Smooth muscle cell (in vitro differentiated cells): ENCODE results near the gene SYNPO. TPM values are rescaled to one million over a fixed set of nuclear protein-coding genes. Genes with fewer than 3 reads are reported as not detected.

ENCODE experiments used
- DNase-seq: peaks from one replicate; lab custom pipeline; 2025; ENCODE audit not compliant: unreplicated experiment; lab: John Stamatoyannopoulos, UW
- H2AFZ ChIP-seq: fragments of 200-600 bp; sonication (generic); 2 replicates; pipeline ENCODE4 v1.6.0; 2016; ENCODE audit warnings: antibody characterized with exemption, low read depth, mild to moderate bottlenecking
- H3F3A ChIP-seq: fragments of 200-600 bp; sonication (generic); 2 replicates; pipeline ENCODE4 v1.6.0; 2017; ENCODE audit warnings: antibody characterized with exemption, low read depth
- H3K27ac ChIP-seq: fragments of 200-600 bp; sonication (generic); 2 replicates; pipeline ENCODE4 v1.5.1; 2016; ENCODE audit warnings: low read depth, mild to moderate bottlenecking
- H3K27me3 ChIP-seq: fragments of 200-600 bp; sonication (generic); 2 replicates; pipeline ENCODE4 v1.6.1; 2016; ENCODE audit warnings: low read depth, mild to moderate bottlenecking
- H3K36me3 ChIP-seq: fragments of 200-600 bp; sonication (generic); 2 replicates; pipeline ENCODE4 v1.5.1; 2016; ENCODE audit warnings: low read depth
- H3K4me1 ChIP-seq: fragments of 200-600 bp; sonication (generic); 2 replicates; pipeline ENCODE4 v1.5.1; 2016; ENCODE audit warnings: low read depth
- H3K4me2 ChIP-seq: fragments of 200-600 bp; sonication (generic); 2 replicates; pipeline ENCODE4 v1.6.0; 2016; ENCODE audit warnings: mild to moderate bottlenecking
- H3K4me3 ChIP-seq: fragments of 200-600 bp; sonication (generic); 2 replicates; pipeline ENCODE4 v1.5.1; 2016; ENCODE audit warnings: mild to moderate bottlenecking
- H3K79me2 ChIP-seq: fragments of 200-600 bp; sonication (generic); 2 replicates; pipeline ENCODE4 v1.6.0; 2016; ENCODE audit warnings: low read depth, mild to moderate bottlenecking
- H3K9ac ChIP-seq: fragments of 200-600 bp; sonication (generic); 2 replicates; pipeline ENCODE4 v1.6.0; 2016; ENCODE audit warnings: low read depth
- H3K9me3 ChIP-seq: fragments of 200-600 bp; sonication (generic); replicated peaks from 2 replicates; pipeline ENCODE4 v1.5.1; 2016; ENCODE audit warnings: low read depth
- H4K20me1 ChIP-seq: fragments of 200-600 bp; sonication (generic); 2 replicates; pipeline ENCODE4 v1.6.0; 2016; ENCODE audit warnings: low read depth
- WGBS: methylation state at CpG from one replicate; pipeline ENCODE4 v1.1.7; 2016; ENCODE audit warnings: low lambda C conversion rate; 5-methylcytosine and 5-hydroxymethylcytosine counted together
- polyA plus RNA-seq: library from polyadenylated mRNA; unstranded; fragments of >200 nt; fragmentation: Nextera tagmentation; extraction: Ambion mirVana; gene quantifications from 2 replicates; pipeline ENCODE4 v1.2.1, GENCODE V29; 2016
- total RNA-seq: library from RNA; depleted of rRNA; stranded (reverse); fragments of >200 nt; gene quantifications from 2 replicates; pipeline ENCODE4 v1.2.3, GENCODE V29; 2014
- TF ChIP-seq, protein P1 (sequence below): fragments of 200-600 bp; sonication (generic); IDR thresholded peaks from 2 replicates; pipeline ENCODE4 v1.5.1; 2017; ENCODE audit warnings: borderline replicate concordance, mild to moderate bottlenecking, antibody characterized with exemption; ENCODE audit not compliant: insufficient read depth, poor library complexity, severe bottlenecking

Gene SYNPO
- total and polyA plus RNA-seq, 2 experiments from 2014 or later, result 34.2 to 46.4 TPM

- TF ChIP-seq, protein P1, sequence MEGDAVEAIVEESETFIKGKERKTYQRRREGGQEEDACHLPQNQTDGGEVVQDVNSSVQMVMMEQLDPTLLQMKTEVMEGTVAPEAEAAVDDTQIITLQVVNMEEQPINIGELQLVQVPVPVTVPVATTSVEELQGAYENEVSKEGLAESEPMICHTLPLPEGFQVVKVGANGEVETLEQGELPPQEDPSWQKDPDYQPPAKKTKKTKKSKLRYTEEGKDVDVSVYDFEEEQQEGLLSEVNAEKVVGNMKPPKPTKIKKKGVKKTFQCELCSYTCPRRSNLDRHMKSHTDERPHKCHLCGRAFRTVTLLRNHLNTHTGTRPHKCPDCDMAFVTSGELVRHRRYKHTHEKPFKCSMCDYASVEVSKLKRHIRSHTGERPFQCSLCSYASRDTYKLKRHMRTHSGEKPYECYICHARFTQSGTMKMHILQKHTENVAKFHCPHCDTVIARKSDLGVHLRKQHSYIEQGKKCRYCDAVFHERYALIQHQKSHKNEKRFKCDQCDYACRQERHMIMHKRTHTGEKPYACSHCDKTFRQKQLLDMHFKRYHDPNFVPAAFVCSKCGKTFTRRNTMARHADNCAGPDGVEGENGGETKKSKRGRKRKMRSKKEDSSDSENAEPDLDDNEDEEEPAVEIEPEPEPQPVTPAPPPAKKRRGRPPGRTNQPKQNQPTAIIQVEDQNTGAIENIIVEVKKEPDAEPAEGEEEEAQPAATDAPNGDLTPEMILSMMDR, result no peak
- peaks cover 5% of the 10 kb centered on the region for H3K4me1 ChIP-seq
- DNase-seq, result no peak
Measured at GRCh38 chr5:150671509-150672236, 31.2 kb downstream of the SYNPO start.

DNA sequence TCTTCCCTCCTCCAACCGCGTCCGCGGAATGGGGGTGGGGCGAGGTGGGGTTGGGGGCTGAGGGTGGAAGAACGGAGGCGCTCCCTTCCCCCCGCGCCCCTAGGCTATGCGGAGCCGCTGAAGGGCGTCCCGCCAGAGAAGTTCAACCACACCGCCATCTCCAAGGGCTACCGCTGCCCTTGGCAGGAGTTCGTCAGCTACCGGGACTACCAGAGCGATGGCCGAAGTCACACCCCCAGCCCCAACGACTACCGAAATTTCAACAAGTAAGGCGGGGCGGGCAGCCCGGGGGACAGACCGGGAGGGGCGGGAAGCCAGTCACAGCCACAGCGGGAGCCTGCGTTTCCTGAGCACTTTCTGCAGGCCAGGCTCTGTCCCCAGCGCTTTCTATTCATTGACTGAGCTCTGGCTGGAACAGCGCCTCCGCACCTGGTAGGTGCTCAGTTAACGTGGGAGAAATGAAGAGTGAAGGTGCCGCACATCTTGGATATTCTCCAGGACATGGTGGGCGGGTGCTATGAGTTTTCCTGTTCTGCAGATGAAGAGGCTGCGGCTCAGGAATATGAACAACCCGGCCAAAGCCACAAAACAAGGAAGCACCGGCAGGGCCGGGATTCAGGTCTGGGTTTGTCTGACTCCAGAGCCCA is 31.9 kb downstream of the SYNPO start:
- DNase-seq, result no peak
- Histone ChIP-seq H3K27ac (peak overlapping the region; percentile 92), H3K4me2 (peak overlapping the region; percentile 92), H3K4me1 (peaks cover 5% of the 10 kb centered on the region), H3K9me3 (no peaks in the 10 kb centered on the region), H3K79me2 (no peaks in the 10 kb centered on the region), H3K9ac (peak overlapping the region; percentile 4), H3K36me3 (no peaks in the 10 kb centered on the region), H3K27me3 (no peaks in the 10 kb centered on the region), H4K20me1 (no peaks in the 10 kb centered on the region), H2AFZ (peak overlapping the region; percentile 67), H3F3A (peaks cover 19% of the 10 kb centered on the region), H3K4me3 (peak overlapping the region; percentile 53)
- TF ChIP-seq, protein P1, result no peak
- WGBS, result 2% methylated on average over 34 of the region's 38 CpGs

More at GRCh38 chr5:150671509-150672236, 31.2 kb downstream of the SYNPO start:
- peaks cover 19% of the 10 kb centered on the region for H3F3A ChIP-seq
- H3K27me3 ChIP-seq, result no peaks in the 10 kb centered on the region
- no peaks in the 10 kb centered on the region for H3K36me3 ChIP-seq
- no peaks in the 10 kb centered on the region for H3K79me2 ChIP-seq
- peak overlapping the region; percentile 4 for H3K9ac ChIP-seq
- no peaks in the 10 kb centered on the region for H3K9me3 ChIP-seq
- peak overlapping the region; percentile 92 for H3K4me2 ChIP-seq
- H2AFZ ChIP-seq, result peak overlapping the region; percentile 67
- 3% methylated on average over 36 of the region's 51 CpGs for WGBS
- H3K4me3 ChIP-seq, result peak overlapping the region; percentile 53
- no peak overlapping the region for H3K27ac ChIP-seq
- H4K20me1 ChIP-seq, result no peaks in the 10 kb centered on the region

GRCh38 chr5:150672884-150673275 is 32.4 kb downstream of the SYNPO start:
- H3K79me2 ChIP-seq, result no peaks in the 10 kb centered on the region
- no peaks in the 10 kb centered on the region for H3K27me3 ChIP-seq
- DNase-seq, result no peak
- H3F3A ChIP-seq, result peaks cover 19% of the 10 kb centered on the region
- no peaks in the 10 kb centered on the region for H4K20me1 ChIP-seq
- 57% methylated on average over 7 of the region's 7 CpGs for WGBS
- no peaks in the 10 kb centered on the region for H3K9me3 ChIP-seq
- H3K4me1 ChIP-seq, result peaks cover 5% of the 10 kb centered on the region
- H3K9ac ChIP-seq, result no peak overlapping the region
- TF ChIP-seq, protein P1, result no peak
- peak overlapping the region; percentile 92 for H3K27ac ChIP-seq
- H2AFZ ChIP-seq, result no peak overlapping the region
- H3K36me3 ChIP-seq, result no peaks in the 10 kb centered on the region
- H3K4me3 ChIP-seq, result peak overlapping the region; percentile 53
- peak overlapping the region; percentile 92 for H3K4me2 ChIP-seq
